ENCODE measurements around the gene SELENOM. TPM values are rescaled to one million over a fixed set of nuclear protein-coding genes. Genes with fewer than 3 reads are reported as not detected.
A peak's percentile ranks its signal among the peaks of the same experiment; 100 is the strongest.

The SELENOM gene
- total RNA-seq, 2 experiments from 2014 or later: 2.1 to 2.2 TPM

DNA sequence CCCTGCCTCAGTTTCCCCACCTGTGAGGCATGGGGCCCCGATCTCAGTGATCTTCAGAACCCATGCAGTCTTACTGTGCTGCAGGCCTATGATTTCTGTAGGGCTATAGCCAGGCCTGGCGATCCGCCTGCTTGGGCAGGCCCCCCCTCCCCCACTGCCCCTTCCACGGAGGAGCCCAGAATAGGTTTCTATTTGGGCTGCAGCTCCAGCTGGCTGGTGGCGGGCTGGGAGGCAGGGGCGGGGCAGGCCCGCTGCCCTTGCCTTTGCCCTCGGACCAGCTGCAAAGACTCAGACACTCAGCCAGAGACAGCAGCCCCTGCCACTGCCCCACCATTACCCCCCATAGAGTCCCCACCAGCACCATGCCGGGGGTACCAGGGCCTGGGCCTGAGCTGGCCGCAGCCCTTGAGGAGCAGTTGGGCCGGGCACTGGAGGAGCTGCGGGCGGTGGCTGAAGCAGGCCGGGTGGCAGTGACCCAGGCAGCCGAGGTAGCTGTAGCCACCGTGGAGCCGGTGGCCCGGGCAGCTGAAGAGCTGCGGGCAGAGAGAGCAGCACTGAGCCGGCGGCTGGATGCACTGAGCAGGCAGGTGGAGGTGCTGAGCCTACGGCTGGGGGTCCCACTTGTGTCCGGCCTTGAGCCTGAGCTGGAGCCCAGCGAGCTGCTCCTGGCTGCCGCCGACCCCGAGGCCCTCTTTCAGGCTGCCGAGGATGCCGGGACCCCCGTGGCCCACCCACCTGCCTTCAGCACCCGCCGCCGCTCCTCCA, 14.1 kb downstream of the SELENOM start:
- no peak overlapping the region for H3K4me3 Mint-ChIP-seq
- H3K27me3 Mint-ChIP-seq: no peaks in the 10 kb centered on the region
- ChIA-PET CTCF (interaction anchor here (1.2 to 4.3 kb wide), 3 partner anchors 8 to 179 kb away, joined by 3 to 32 read pairs (median 3); no protein-coding TSS in a partner anchor), POLR2A (interaction anchor here (0.5 kb wide), 1 partner anchor 26 kb away, joined by 3 read pairs; no protein-coding TSS in a partner anchor)
- no peak overlapping the region for H3K27ac Mint-ChIP-seq
- no peak for DNase-seq
- no peaks in the 10 kb centered on the region for H3K4me1 Mint-ChIP-seq
- H3K9me3 Mint-ChIP-seq: no peaks in the 10 kb centered on the region
- H3K36me3 Mint-ChIP-seq (ENCODE audit: low read depth): peaks cover 12% of the 10 kb centered on the region

DNA sequence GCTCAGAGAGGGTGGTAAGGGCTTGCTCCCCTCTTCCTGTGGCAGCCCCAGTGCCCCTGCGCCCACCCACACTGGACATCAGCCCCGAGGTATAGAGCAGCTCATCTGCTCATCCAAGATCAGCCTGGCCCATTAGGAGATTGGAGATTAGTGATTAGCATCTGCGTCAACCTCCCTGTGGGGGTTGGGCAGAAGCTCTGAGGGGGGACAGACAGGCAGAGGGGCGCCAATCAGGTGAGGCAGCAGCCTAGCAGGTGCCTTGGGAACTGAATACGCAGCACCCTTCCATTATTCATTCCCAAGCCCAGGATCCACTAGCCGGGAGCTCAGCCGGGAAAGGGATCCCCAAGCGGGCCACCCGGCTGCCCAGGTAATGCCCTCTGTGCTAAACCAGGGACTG, 15.2 kb downstream of the SELENOM start:
- peaks cover 11% of the 10 kb centered on the region for H3K36me3 Mint-ChIP-seq (ENCODE audit: low read depth)
- H3K27ac Mint-ChIP-seq: no peak overlapping the region
- H3K9me3 Mint-ChIP-seq: no peaks in the 10 kb centered on the region
- no peak for DNase-seq
- no peaks in the 10 kb centered on the region for H3K4me1 Mint-ChIP-seq
- H3K4me3 Mint-ChIP-seq: no peak overlapping the region
- ChIA-PET CTCF (interaction anchor here (1.2 kb wide), 1 partner anchor 180 kb away, joined by 3 read pairs; no protein-coding TSS in a partner anchor), POLR2A (no interaction called here)
- H3K27me3 Mint-ChIP-seq: no peaks in the 10 kb centered on the region

DNA sequence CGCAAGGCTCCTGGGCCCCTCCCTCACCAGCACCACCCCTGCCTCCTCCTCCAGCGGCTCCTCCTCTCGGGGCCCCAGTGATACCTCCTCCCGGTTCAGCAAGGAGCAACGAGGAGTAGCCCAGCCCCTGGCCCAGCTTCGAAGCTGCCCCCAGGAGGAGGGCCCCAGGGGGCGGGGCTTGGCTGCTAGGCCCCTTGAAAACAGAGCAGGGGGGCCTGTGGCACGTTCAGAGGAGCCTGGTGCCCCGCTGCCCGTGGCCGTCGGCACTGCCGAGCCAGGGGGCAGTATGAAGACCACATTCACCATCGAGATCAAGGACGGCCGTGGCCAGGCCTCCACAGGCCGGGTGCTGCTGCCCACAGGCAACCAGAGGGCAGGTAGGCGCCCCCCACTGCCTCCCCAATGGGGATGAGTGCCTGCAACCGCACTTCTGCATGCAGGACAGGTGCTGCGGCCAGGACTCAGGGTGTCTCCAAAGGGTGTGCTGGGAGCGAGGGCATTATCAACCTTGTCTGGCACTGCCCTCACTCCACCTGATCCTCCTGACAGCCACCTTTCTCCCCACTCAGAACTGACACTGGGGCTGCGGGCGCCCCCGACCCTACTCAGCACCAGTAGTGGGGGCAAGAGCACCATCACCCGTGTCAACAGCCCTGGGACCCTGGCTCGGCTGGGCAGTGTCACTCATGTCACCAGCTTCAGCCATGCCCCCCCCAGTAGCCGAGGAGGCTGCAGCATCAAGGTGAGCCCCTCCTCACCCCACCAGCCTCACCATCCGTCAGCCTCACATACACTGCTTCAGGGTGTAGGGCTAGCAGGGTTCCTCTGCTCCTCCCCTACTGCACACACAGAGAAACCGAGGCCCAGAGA, 16.0 kb downstream of the SELENOM start:
- Mint-ChIP-seq H3K27ac (no peak overlapping the region), H3K27me3 (no peaks in the 10 kb centered on the region), H3K4me3 (no peak overlapping the region), H3K4me1 (no peaks in the 10 kb centered on the region), H3K36me3 (ENCODE audit: low read depth) (peaks cover 8% of the 10 kb centered on the region), H3K9me3 (no peaks in the 10 kb centered on the region)
- no peak for DNase-seq
- CTCF ChIA-PET: no interaction called here
- POLR2A ChIA-PET: no interaction called here

GRCh38 chr22:31090217-31091085, 16.9 kb downstream of the SELENOM start:
- no peaks in the 10 kb centered on the region for H3K9me3 Mint-ChIP-seq
- CTCF ChIA-PET: no interaction called here
- no peak overlapping the region for H3K27ac Mint-ChIP-seq
- H3K36me3 Mint-ChIP-seq (ENCODE audit: low read depth): peaks cover 2% of the 10 kb centered on the region
- no peak for DNase-seq
- no peak overlapping the region for H3K4me3 Mint-ChIP-seq
- H3K27me3 Mint-ChIP-seq: no peaks in the 10 kb centered on the region
- POLR2A ChIA-PET: no interaction called here
- H3K4me1 Mint-ChIP-seq: no peaks in the 10 kb centered on the region

- Mint-ChIP-seq H3K4me1 (peaks cover under 1% of the 10 kb centered on the region), H3K27me3 (no peaks in the 10 kb centered on the region), H3K9me3 (no peaks in the 10 kb centered on the region), H3K4me3 (no peak overlapping the region), H3K36me3 (ENCODE audit: low read depth) (peaks cover 2% of the 10 kb centered on the region), H3K27ac (peak overlapping the region; percentile 64)
- ChIA-PET POLR2A (no interaction called here), CTCF (interaction anchor here (1.6 kb wide), 1 partner anchor 201 kb away, joined by 4 read pairs; no protein-coding TSS in a partner anchor)
- peak; percentile 28 for DNase-seq
Measured at GRCh38 chr22:31089160-31090100, 17.9 kb downstream of the SELENOM start.

GRCh38 chr22:31088233-31088986, 19.0 kb downstream of the SELENOM start:
- Mint-ChIP-seq H3K27ac (no peak overlapping the region), H3K4me1 (peaks cover 11% of the 10 kb centered on the region), H3K9me3 (no peaks in the 10 kb centered on the region), H3K27me3 (no peaks in the 10 kb centered on the region), H3K4me3 (no peak overlapping the region), H3K36me3 (ENCODE audit: low read depth) (peaks cover 2% of the 10 kb centered on the region)
- DNase-seq: no peak
- ChIA-PET CTCF (interaction anchor here (0.9 to 1.6 kb wide), 2 partner anchors 11 to 202 kb away, joined by 3 to 4 read pairs; no protein-coding TSS in a partner anchor), POLR2A (no interaction called here)

DNA sequence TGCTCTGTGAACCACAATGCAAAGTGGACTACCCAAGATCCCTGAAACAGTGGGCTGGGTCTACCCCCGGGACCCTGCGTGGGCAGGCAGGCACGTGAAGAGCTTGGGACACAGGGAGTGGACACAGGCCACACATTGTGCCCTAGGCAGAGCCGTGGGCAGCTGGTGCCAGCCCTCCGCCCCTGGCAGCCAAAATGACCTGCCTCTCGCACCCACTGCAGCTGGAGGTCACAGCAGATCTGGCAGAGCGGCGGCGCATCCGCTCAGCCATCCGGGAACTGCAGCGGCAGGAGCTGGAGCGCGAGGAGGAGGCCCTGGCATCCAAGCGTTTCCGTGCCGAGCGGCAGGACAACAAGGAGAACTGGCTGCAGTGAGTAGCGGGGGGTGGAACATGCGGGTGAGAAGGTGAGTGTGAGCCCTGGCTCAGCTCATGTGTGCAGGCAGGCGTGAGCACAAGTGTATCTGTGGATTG, 19.6 kb downstream of the SELENOM start:
- CTCF ChIA-PET: interaction anchor here (0.9 to 1.6 kb wide), 2 partner anchors 11 to 203 kb away, joined by 3 to 4 read pairs; no protein-coding TSS in a partner anchor
- Mint-ChIP-seq H3K4me3 (no peak overlapping the region), H3K4me1 (peaks cover 17% of the 10 kb centered on the region), H3K27me3 (no peaks in the 10 kb centered on the region), H3K27ac (no peak overlapping the region), H3K9me3 (no peaks in the 10 kb centered on the region), H3K36me3 (ENCODE audit: low read depth) (peaks cover 2% of the 10 kb centered on the region)
- POLR2A ChIA-PET: no interaction called here
- DNase-seq: no peak

DNA sequence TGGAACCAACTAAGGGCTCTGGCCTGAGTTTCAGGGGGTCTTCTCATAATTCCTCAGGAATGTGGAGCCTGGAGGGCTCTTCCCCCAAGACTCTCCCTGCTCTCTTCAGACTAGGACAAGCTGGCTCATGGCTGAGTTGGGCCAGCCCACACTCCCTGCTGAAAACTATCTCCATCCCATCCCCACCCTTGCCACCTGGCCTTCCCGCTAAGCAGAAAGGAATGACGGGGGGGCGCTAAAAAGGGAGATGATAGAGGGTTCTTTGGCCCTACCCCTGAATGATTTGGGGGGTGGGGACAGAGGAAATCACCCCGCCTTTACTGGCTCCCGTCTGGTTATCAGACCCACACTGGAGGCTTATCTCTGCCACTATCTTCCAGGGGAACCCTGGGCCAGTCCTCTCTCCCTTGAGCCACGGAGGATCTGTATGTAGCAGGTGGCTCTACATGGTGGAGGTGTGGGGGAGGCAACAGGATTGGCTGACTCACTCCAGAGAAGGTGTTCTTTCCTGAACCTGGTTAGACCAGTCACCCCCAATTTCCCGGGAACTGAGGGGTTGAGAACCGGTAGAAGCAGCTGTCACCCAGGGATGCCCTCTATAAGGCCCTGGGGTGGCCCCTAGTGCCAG, 20.6 kb downstream of the SELENOM start:
- H3K9me3 Mint-ChIP-seq: no peaks in the 10 kb centered on the region
- POLR2A ChIA-PET: no interaction called here

DNA sequence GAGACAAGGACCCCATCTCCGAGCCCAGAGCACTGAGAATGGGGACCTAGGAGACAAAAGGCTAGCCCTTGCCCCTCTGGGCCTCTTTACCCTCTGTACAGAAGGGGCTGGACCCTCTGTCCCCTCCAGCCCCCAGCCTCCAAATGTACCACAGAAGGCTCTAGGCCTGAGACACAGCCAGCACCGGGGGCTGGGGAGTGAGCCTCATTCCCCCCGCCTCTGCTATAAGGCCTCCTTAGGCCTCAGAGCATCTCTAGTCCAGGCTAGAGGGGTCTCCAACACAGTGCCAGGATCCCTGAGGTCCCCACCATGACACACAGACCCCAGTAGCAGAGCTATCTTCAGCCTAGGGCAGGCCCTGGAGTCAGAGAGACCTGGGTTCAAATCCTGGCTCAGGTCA, 21.4 kb downstream of the SELENOM start:
- Mint-ChIP-seq H3K27ac (peak overlapping the region; percentile 41), H3K4me1 (peaks cover 31% of the 10 kb centered on the region), H3K27me3 (no peaks in the 10 kb centered on the region), H3K4me3 (peak overlapping the region; percentile 76), H3K36me3 (ENCODE audit: low read depth) (peaks cover 2% of the 10 kb centered on the region), H3K9me3 (no peaks in the 10 kb centered on the region)
- ChIA-PET POLR2A (no interaction called here), CTCF (interaction anchor here (0.9 to 2.8 kb wide), 7 partner anchors 9 to 204 kb away, joined by 3 to 32 read pairs (median 8); partner anchors contain the start of genes LIMK2, MORC2, SELENOM and TUG1)
- no peak for DNase-seq

More for the DNA sequence above, 20.6 kb downstream of the SELENOM start:
- H3K27me3 Mint-ChIP-seq: no peaks in the 10 kb centered on the region
- peaks cover 27% of the 10 kb centered on the region for H3K4me1 Mint-ChIP-seq
- CTCF ChIA-PET: interaction anchor here (1.6 to 2.8 kb wide), 2 partner anchors 8 to 151 kb away, joined by 3 to 32 read pairs; no protein-coding TSS in a partner anchor
- H3K4me3 Mint-ChIP-seq: no peak overlapping the region
- H3K27ac Mint-ChIP-seq: no peak overlapping the region
- H3K36me3 Mint-ChIP-seq (ENCODE audit: low read depth): peaks cover 2% of the 10 kb centered on the region
- no peak for DNase-seq

DNA sequence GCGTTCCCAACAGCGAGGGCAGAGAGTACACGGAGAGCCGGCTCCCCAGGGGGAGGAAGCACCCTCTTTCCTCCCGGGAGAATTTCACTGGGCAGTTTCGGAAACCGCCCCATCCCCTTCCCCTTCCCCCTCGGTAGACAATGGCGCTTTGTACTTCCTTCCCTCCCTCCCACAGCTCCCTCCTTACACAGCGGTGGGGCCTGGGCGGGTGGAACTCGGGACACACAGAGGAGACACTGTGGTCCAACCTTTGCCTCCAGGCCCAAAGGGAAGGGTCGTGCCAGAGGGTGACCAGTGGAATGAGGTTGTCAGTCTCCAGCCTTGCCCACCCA, 21.9 kb downstream of the SELENOM start:
- peaks cover 34% of the 10 kb centered on the region for H3K4me1 Mint-ChIP-seq
- no peak for DNase-seq
- peaks cover 2% of the 10 kb centered on the region for H3K36me3 Mint-ChIP-seq (ENCODE audit: low read depth)
- H3K9me3 Mint-ChIP-seq: no peaks in the 10 kb centered on the region
- H3K4me3 Mint-ChIP-seq: peak overlapping the region; percentile 76
- peak overlapping the region; percentile 86 for H3K27ac Mint-ChIP-seq
- CTCF ChIA-PET: interaction anchor here (0.9 to 2.8 kb wide), 16 partner anchors 10 to 447 kb away, joined by 3 to 32 read pairs (median 4); partner anchors contain the start of genes LIMK2, MORC2, SELENOM and TUG1
- POLR2A ChIA-PET: no interaction called here
- no peaks in the 10 kb centered on the region for H3K27me3 Mint-ChIP-seq
